Thyroid gland (tissue), 4 donors: ENCODE results near the gene CREBRF. TPM values are rescaled to one million over a fixed set of nuclear protein-coding genes. Genes with fewer than 3 reads are reported as not detected.
"Not testable (repeated sequence)": the region's sequence is repeated elsewhere in the genome, so short reads cannot be mapped to it uniquely, and the experiment has no call there.

Experiments
- DNase-seq, 2 donors: peaks; one replicate each; pipeline ENCODE4 v3.0.0-alpha.2; 2019
- H3K27ac ChIP-seq, 3 donors: fragments of 200-600 bp; sonication (generic); 1 replicate in 2 of 3; 2 replicates in 1 of 3; pipeline ENCODE4 v1.5.1; 2016 to 2019; ENCODE audit warnings: mild to moderate bottlenecking in 1 of 3, moderate library complexity in 1 of 3
- H3K27me3 ChIP-seq: fragments of 200-600 bp; sonication (generic); one replicate; pipeline ENCODE4 v1.5.1; 2019
- H3K36me3 ChIP-seq, 2 donors: fragments of 200-600 bp; sonication (generic); one replicate each; pipeline ENCODE4 v1.5.1; 2016 to 2019
- H3K4me1 ChIP-seq, 2 donors: fragments of 200-600 bp; sonication (generic); one replicate each; pipeline ENCODE4 v1.5.1; 2017 to 2019
- H3K4me3 ChIP-seq, 3 donors: fragments of 200-600 bp; sonication (generic); replicated peaks in 1 of 3; 1 replicate in 2 of 3; 2 replicates in 1 of 3; pipeline ENCODE4 v1.5.1; 2016; ENCODE audit warnings: mild to moderate bottlenecking in 1 of 3
- H3K9me3 ChIP-seq: fragments of 200-600 bp; sonication (generic); one replicate; pipeline ENCODE4 v1.5.1; 2017
- CTCF ChIP-seq, 6 experiments: fragments of 200-600 bp in 3 of 6; fragments of 450-650 bp in 3 of 6; sonication (generic) in 3 of 6; IDR thresholded peaks; one replicate each; pipeline ENCODE4 v1.5.1; 2016 to 2019; ENCODE audit warnings: antibody characterized with exemption in 6 of 6, mild to moderate bottlenecking in 2 of 6, inconsistent platforms in 1 of 6, moderate library complexity in 1 of 6
- POLR2A ChIP-seq, 2 donors: fragments of 450-650 bp; IDR thresholded peaks; one replicate each; pipeline ENCODE4 v1.6.1; 2017; ENCODE audit warnings: antibody characterized with exemption in 2 of 2, mild to moderate bottlenecking in 2 of 2, moderate library complexity in 1 of 2
- WGBS, 2 donors: methylation state at CpG; one replicate each; pipeline ENCODE4 v1.1.5; 2017; 5-methylcytosine and 5-hydroxymethylcytosine counted together
- intact Hi-C: fragments of 100-400 bp; cut with DNase I; formaldehyde crosslinking; loops from one replicate; pipeline ENCODE4 v1.15.1; 2023
- total RNA-seq, 4 donors: library from RNA; depleted of rRNA; stranded (reverse); fragments of >200 nt; gene quantifications; one replicate each; pipeline ENCODE4 v1.2.3, GENCODE V29; 2016

CREBRF gene
- total RNA-seq, 4 donors from 2014 or later = 47.7 to 125 (median 77.3) TPM

DNA sequence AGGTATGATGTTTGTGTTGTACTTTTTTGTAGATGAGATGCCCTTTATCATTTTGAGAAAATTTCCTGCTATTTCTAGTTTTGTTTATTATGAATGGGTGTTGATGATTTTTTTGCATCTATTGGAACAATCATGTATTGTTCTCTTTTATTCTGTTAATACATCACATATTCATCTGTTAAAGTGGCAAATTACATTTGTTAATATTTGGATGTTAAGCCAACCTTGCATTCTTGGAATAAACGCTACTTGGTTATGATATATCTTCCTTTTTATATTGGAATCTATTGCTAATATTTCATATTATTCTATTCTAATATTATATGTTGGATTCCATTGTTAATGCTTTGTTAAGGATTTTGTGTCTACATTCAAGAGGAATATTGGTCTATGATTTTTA, 63.6 kb downstream of the CREBRF start:
- no peaks in the 10 kb centered on the region for H3K9me3 ChIP-seq
- TF ChIP-seq POLR2A (IDR thresholded peaks at IDR 0.05) (no peak), CTCF (IDR thresholded peaks at IDR 0.05) (no peak)
- no peak overlapping the region for H3K4me3 ChIP-seq
- intact Hi-C loops = no loop called here
- H3K36me3 ChIP-seq = peaks cover 4 to 5% of the 10 kb centered on the region in 2 donors
- no peak overlapping the region for H3K27ac ChIP-seq
- DNase-seq = no peak
- WGBS, 2 donors = 98% methylated on average over 1 of the region's 1 CpG
- H3K4me1 ChIP-seq = no peaks in the 10 kb centered on the region
- H3K27me3 ChIP-seq = no peaks in the 10 kb centered on the region

DNA sequence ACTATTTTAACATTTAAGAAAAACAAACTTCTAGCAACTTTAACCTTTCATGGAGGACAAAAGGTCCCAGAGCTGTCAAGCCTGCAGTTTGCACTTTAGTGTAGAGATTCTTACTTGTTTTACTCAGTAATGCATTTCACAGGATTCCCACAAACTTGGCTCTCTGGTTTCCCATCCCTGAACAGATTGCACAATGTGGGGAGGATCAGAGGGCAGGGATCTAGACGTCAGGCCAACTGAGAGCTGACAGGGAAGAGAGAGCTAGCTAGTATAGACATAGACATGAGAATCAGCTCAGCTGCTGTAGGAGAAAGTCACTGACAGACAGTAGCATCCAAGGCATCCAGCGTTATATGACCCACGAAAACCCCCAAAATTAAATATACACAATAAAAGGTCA, 67.3 kb downstream of the CREBRF start:
- intact Hi-C loops = no loop called here
- Histone ChIP-seq H3K4me3 (no peak overlapping the region), H3K4me1 (no peaks in the 10 kb centered on the region), H3K36me3 (peaks cover 5 to 7% of the 10 kb centered on the region in 2 donors), H3K27me3 (no peaks in the 10 kb centered on the region), H3K27ac (no peak overlapping the region), H3K9me3 (no peaks in the 10 kb centered on the region)
- TF ChIP-seq CTCF (IDR thresholded peaks at IDR 0.05) = no peak
- TF ChIP-seq POLR2A (IDR thresholded peaks at IDR 0.05) = no peak
- 88% methylated on average over 3 of the region's 3 CpGs for WGBS, 2 donors
- no peak for DNase-seq

DNA sequence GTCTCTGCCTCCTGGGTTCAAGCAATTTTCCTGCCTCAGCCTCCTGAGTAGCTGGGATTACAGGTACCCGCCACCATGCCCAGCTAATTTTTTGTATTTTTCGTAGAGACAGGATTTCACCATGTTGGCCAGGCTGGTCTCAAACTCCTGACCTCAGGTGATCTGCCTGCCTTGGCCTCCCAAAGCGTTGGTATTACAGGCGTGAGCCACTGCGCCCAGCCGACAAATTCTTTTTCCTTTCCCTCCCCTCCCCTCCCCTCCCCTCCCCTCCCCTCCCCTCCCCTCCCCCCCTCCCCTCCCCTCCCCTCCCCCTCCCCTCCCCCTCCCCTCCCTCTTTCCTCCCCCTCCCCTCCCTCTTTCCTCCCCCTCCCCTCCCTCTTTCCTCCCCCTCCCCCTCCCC, 76.0 kb downstream of the CREBRF start:
- DNase-seq, H3K4me3 ChIP-seq, H3K9me3 ChIP-seq, intact Hi-C loops, H3K4me1 ChIP-seq, H3K27ac ChIP-seq, H3K27me3 ChIP-seq: not testable (repeated sequence)
- 96 to 98% methylated on average over 6 of the region's 6 CpGs for WGBS, 2 donors
- H3K36me3 ChIP-seq = peaks cover 0 to 25% of the 10 kb centered on the region in 2 donors

DNA sequence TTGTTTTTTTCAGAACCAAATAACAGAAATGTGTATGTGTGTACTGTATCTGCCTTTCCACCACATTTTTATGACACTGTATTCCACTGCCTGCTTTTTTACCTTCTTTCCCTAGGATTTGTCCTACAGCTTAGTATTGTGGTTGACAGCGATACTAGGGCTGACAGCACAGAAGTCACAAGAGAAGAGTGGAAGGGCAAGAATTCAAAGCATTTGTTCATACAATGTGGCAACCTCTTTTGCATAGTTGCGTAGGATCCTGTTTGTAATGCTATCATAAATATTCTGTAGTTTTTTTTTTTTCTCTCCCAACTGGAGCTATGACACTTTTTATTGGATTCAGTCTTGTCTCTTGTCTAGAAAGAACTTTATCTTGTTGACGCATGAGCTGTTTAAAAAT, 82.6 kb downstream of the CREBRF start:
- H3K4me1 ChIP-seq = no peaks in the 10 kb centered on the region
- no peaks in the 10 kb centered on the region for H3K27me3 ChIP-seq
- H3K27ac ChIP-seq = no peak overlapping the region
- TF ChIP-seq POLR2A (IDR thresholded peaks at IDR 0.05) (no peak), CTCF (IDR thresholded peaks at IDR 0.05) (no peak)
- WGBS, 2 donors = 95 to 98% methylated on average over 3 of the region's 3 CpGs
- no peak overlapping the region for H3K4me3 ChIP-seq
- intact Hi-C loops = no loop called here
- H3K36me3 ChIP-seq = peaks cover 0 to 3% of the 10 kb centered on the region in 2 donors
- no peaks in the 10 kb centered on the region for H3K9me3 ChIP-seq
- DNase-seq = no peak

- Histone ChIP-seq H3K4me3 (no peak overlapping the region), H3K36me3 (no peaks in the 10 kb centered on the region), H3K9me3 (no peaks in the 10 kb centered on the region), H3K27ac (no peak overlapping the region), H3K27me3 (no peaks in the 10 kb centered on the region), H3K4me1 (no peaks in the 10 kb centered on the region)
- DNase-seq = no peak
- 89 to 94% methylated on average over 1 of the region's 1 CpG for WGBS, 2 donors
- intact Hi-C loops = loop anchor here (10.0 kb wide), 2 partner anchors 125 to 155 kb away; partner anchors contain the start of gene ATP6V0E1
- TF ChIP-seq POLR2A (IDR thresholded peaks at IDR 0.05) (no peak), CTCF (IDR thresholded peaks at IDR 0.05) (no peak)
Measured at GRCh38 chr5:173139631-173140030, 83.5 kb downstream of the CREBRF start.

- H3K4me3 ChIP-seq = no peak overlapping the region
- intact Hi-C loops = loop anchor here (10.0 kb wide), 2 partner anchors 126 to 156 kb away; partner anchors contain the start of gene ATP6V0E1
- H3K36me3 ChIP-seq = no peaks in the 10 kb centered on the region
- no peak for DNase-seq
- no peaks in the 10 kb centered on the region for H3K27me3 ChIP-seq
- 70 to 91% methylated on average over 4 of the region's 4 CpGs for WGBS, 2 donors
- no peak overlapping the region for H3K27ac ChIP-seq
- no peaks in the 10 kb centered on the region for H3K4me1 ChIP-seq
- TF ChIP-seq POLR2A (IDR thresholded peaks at IDR 0.05) (no peak), CTCF (IDR thresholded peaks at IDR 0.05) (no peak)
- no peaks in the 10 kb centered on the region for H3K9me3 ChIP-seq
Measured at GRCh38 chr5:173140769-173141168, 84.6 kb downstream of the CREBRF start.
